Fibroblast of pulmonary artery (primary cell): ENCODE measurements around the gene ASTN2.

ENCODE experiments used
- DNase-seq: peaks from one replicate; pipeline ENCODE4 v3.0.0-alpha.2; 2010; ENCODE audit warnings: low read depth
- H3K4me3 ChIP-seq: replicated peaks from 2 replicates; pipeline ENCODE4 v1.5.1; 2011; ENCODE audit warnings: low read depth, mild to moderate bottlenecking, control low read depth, low read length, moderate library complexity
- CTCF ChIP-seq: IDR thresholded peaks from 2 replicates; pipeline ENCODE4 v1.5.1; 2011; ENCODE audit warnings: mild to moderate bottlenecking, control low read depth, low read length, inconsistent platforms; ENCODE audit errors: missing control alignments

ASTN2 gene

GRCh38 chr9:116980582-116981120 lies 434.2 kb downstream of the ASTN2 start:
- TF ChIP-seq CTCF = no peak
- H3K4me3 ChIP-seq = no peak overlapping the region
- DNase-seq = no peak

GRCh38 chr9:116979456-116979855 lies 435.4 kb downstream of the ASTN2 start:
- H3K4me3 ChIP-seq = no peak overlapping the region
- no peak for DNase-seq
- TF ChIP-seq CTCF = no peak

GRCh38 chr9:116978155-116978554 lies 436.7 kb downstream of the ASTN2 start:
- H3K4me3 ChIP-seq = no peak overlapping the region
- DNase-seq = no peak
- TF ChIP-seq CTCF = no peak

GRCh38 chr9:116975126-116975525 lies 439.7 kb downstream of the ASTN2 start:
- no peak for DNase-seq
- no peak overlapping the region for H3K4me3 ChIP-seq
- TF ChIP-seq CTCF = no peak

GRCh38 chr9:116966199-116966598 lies 448.7 kb downstream of the ASTN2 start:
- DNase-seq = no peak
- H3K4me3 ChIP-seq = no peak overlapping the region
- no peak for TF ChIP-seq CTCF

- H3K4me3 ChIP-seq = no peak overlapping the region
- no peak for TF ChIP-seq CTCF
- DNase-seq = no peak
Observed at GRCh38 chr9:116964258-116964657, 450.6 kb downstream of the ASTN2 start.

- no peak for DNase-seq
Observed at GRCh38 chr9:116959809-116960208, 455.0 kb downstream of the ASTN2 start.

More at GRCh38 chr9:116959809-116960208, 455.0 kb downstream of the ASTN2 start:
- H3K4me3 ChIP-seq = no peak overlapping the region
- no peak for TF ChIP-seq CTCF
